22Rv1 (cell line): ENCODE measurements around the gene ANKRD40.

ENCODE experiments used
- CTCF ChIP-seq: fragments of 450-650 bp; IDR thresholded peaks from 2 replicates; pipeline ENCODE4 v1.5.1; 2017; ENCODE audit warnings: mild to moderate bottlenecking
- ZFX ChIP-seq: fragments of 450-650 bp; IDR thresholded peaks from 2 replicates; pipeline ENCODE4 v1.6.1; 2017; ENCODE audit warnings: antibody characterized with exemption, borderline replicate concordance

GRCh38 chr17:50749245-50749644 lies 41.5 kb upstream of the ANKRD40 start:
- TF ChIP-seq CTCF (no peak), ZFX (no peak)
